Ascending aorta (tissue), 2 donors: ENCODE data around the gene UBE4B. TPM values are rescaled to one million over a fixed set of nuclear protein-coding genes. Genes with fewer than 3 reads are reported as not detected.
"Not testable (repeated sequence)": the region's sequence is repeated elsewhere in the genome, so short reads cannot be mapped to it uniquely, and the experiment has no call there.

Source experiments
- DNase-seq, 2 donors: peaks; one replicate each; pipeline ENCODE4 v3.0.0-alpha.2; 2019; ENCODE audit warnings: low spot score in 2 of 2
- H3K27ac ChIP-seq, 2 donors: fragments of 200-600 bp; sonication (generic); one replicate each; pipeline ENCODE4 v1.5.1; 2016 to 2017; ENCODE audit warnings: mild to moderate bottlenecking in 1 of 2
- H3K27me3 ChIP-seq: fragments of 200-600 bp; sonication (generic); one replicate; pipeline ENCODE4 v1.5.1; 2017
- H3K36me3 ChIP-seq, 2 donors: fragments of 200-600 bp; sonication (generic); one replicate each; pipeline ENCODE4 v1.5.1; 2016
- H3K4me1 ChIP-seq, 2 donors: fragments of 200-600 bp; sonication (generic); one replicate each; pipeline ENCODE4 v1.5.1; 2016 to 2017; ENCODE audit warnings: mild to moderate bottlenecking in 1 of 2
- H3K4me3 ChIP-seq, 2 donors: fragments of 200-600 bp; sonication (generic); one replicate each; pipeline ENCODE4 v1.5.1; 2016 to 2017; ENCODE audit warnings: mild to moderate bottlenecking in 1 of 2
- H3K9me3 ChIP-seq, 2 donors: fragments of 200-600 bp; sonication (generic); one replicate each; pipeline ENCODE4 v1.5.1; 2016
- intact Hi-C: fragments of 100-400 bp; cut with DNase I; formaldehyde crosslinking; loops from one replicate; pipeline ENCODE4 v1.15.1; 2023
- total RNA-seq: library from RNA; depleted of rRNA; stranded (reverse); fragments of >200 nt; gene quantifications from one replicate; pipeline ENCODE4 v1.1.0, GENCODE V29; 2016
- TF ChIP-seq, protein P1 (sequence below), 3 experiments: fragments of 200-600 bp in 2 of 3; fragments of 450-650 bp in 1 of 3; sonication (generic) in 2 of 3; IDR thresholded peaks; one replicate each; pipeline ENCODE4 v1.5.1; 2016 to 2019; ENCODE audit warnings: antibody characterized with exemption in 3 of 3, mild to moderate bottlenecking in 1 of 3, moderate library complexity in 1 of 3

Gene UBE4B
- total RNA-seq, 1 donor from 2014 or later: 35.2 TPM

DNA sequence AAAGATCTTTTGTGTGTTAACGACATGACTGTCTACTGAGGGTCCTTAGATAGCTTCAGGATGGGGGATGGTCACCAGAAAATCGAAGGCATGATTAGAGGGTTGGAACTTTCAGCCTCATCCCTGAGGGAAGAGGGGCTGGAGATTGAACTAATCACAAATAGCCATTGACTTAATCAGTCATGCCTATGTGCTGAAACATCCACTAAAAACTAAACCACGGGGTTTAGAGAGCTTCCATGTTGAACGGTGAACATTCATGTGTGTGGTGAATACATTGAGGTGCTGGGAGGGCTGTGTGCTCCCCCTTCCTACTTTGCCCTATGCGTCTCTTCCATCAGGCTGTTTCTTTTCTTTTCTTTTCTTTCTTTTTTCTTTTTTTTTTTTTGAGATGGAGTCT, 18.7 kb upstream of the UBE4B start:
- H3K27me3 ChIP-seq: no peaks in the 10 kb centered on the region
- intact Hi-C loops: no loop called here
- TF ChIP-seq, protein P1, sequence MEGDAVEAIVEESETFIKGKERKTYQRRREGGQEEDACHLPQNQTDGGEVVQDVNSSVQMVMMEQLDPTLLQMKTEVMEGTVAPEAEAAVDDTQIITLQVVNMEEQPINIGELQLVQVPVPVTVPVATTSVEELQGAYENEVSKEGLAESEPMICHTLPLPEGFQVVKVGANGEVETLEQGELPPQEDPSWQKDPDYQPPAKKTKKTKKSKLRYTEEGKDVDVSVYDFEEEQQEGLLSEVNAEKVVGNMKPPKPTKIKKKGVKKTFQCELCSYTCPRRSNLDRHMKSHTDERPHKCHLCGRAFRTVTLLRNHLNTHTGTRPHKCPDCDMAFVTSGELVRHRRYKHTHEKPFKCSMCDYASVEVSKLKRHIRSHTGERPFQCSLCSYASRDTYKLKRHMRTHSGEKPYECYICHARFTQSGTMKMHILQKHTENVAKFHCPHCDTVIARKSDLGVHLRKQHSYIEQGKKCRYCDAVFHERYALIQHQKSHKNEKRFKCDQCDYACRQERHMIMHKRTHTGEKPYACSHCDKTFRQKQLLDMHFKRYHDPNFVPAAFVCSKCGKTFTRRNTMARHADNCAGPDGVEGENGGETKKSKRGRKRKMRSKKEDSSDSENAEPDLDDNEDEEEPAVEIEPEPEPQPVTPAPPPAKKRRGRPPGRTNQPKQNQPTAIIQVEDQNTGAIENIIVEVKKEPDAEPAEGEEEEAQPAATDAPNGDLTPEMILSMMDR (IDR thresholded peaks at IDR 0.05): no peak

DNA sequence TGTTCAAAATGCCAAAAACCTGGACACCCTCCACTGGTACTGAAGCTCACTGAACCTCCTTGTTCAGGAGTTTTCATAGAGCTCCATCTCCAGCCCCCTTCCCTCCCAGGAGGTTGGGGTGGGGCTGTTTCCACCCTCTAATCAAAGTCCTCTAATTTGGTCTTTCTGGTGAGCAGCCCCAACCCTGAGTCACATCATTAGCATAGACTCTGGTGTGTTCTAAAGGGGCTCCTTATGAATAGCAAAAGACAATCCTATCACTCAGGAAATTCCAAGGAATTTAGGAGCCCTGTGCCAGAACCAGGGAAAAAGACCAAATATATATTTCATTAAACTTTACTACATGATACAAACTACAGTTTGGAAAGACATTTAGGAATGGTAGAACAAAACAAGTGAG, 13.2 kb upstream of the UBE4B start:
- intact Hi-C loops: no loop called here
- Histone ChIP-seq H3K4me1 (peaks cover 4 to 9% of the 10 kb centered on the region in 2 donors), H3K4me3 (no peak overlapping the region), H3K9me3 (no peaks in the 10 kb centered on the region), H3K36me3 (no peaks in the 10 kb centered on the region), H3K27me3 (no peaks in the 10 kb centered on the region), H3K27ac (no peak overlapping the region)
- DNase-seq: no peak
- TF ChIP-seq, protein P1 (IDR thresholded peaks at IDR 0.05): no peak

More for the DNA sequence above, 18.7 kb upstream of the UBE4B start:
- H3K4me3 ChIP-seq: no peak overlapping the region
- no peaks in the 10 kb centered on the region for H3K9me3 ChIP-seq
- H3K36me3 ChIP-seq: no peaks in the 10 kb centered on the region
- H3K27ac ChIP-seq: no peak overlapping the region
- H3K4me1 ChIP-seq: peaks cover 4 to 9% of the 10 kb centered on the region in 2 donors
- no peak for DNase-seq

DNA sequence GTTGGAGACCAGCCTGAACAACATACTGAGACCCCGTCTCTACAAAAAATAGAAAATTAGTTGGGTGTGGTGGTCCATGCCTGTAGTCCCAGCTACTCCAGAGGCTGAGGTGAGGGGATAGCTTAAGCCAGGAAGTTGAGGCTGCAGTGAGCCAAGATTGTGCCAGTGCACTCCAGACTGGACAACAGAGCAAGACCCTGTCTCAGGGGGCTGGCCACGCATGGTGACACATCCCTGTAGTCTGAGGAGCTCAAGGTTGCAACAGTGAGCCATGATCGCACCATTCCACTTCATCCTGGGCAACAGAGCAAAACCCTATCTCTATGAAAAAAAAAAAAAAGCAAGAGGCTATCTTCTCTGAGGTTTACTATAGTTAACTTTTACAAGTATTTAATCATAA, 12.7 kb upstream of the UBE4B start:
- H3K4me3 ChIP-seq: no peak overlapping the region
- TF ChIP-seq, protein P1 (IDR thresholded peaks at IDR 0.05): no peak
- no peaks in the 10 kb centered on the region for H3K36me3 ChIP-seq
- intact Hi-C loops: no loop called here
- no peak for DNase-seq
- no peaks in the 10 kb centered on the region for H3K27me3 ChIP-seq
- peaks cover 4 to 9% of the 10 kb centered on the region in 2 donors for H3K4me1 ChIP-seq
- H3K27ac ChIP-seq: no peak overlapping the region
- H3K9me3 ChIP-seq: no peaks in the 10 kb centered on the region

DNA sequence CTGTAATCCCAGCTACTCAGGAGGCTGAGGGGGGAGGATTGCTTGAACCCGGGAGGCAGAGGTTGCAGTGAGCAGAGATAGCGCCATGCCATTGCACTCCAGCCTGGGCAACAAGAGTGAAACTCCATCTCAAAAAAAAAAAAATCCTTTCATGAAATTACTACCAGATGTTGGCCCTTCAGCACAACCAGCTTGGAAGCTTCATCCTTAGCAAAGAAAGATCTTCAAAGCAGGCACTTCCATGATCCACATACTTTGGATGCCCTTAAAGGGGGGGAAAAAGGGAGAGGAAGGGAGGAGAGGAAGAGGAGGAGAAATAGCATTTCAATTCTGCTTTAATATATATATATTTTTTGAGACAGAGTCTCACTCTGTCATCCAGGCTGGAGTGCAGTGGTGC, 12.1 kb upstream of the UBE4B start:
- DNase-seq, H3K27me3 ChIP-seq, H3K9me3 ChIP-seq, H3K27ac ChIP-seq, intact Hi-C loops, H3K4me1 ChIP-seq, H3K4me3 ChIP-seq, H3K36me3 ChIP-seq: not testable (repeated sequence)

DNA sequence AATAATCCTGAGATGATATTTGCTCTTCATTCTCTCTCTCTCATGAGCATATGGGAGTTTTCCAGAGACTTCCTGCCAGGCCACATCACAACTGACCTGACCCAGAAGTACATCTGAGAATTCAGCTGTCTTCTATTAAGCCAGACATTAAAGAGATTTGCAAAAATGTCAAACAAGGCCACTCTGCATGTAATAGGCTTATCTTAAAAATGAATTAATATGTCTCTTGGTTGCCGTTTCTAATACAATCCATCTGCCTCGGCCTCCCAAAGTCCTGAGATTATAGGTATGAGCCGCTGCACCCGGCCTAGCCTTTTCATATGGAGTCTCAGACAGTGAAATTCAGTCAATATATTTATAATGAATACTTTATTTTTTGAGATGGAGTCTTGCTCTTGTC, 10.8 kb upstream of the UBE4B start:
- H3K36me3 ChIP-seq, H3K4me1 ChIP-seq, H3K27me3 ChIP-seq, H3K27ac ChIP-seq, intact Hi-C loops, DNase-seq, H3K4me3 ChIP-seq, H3K9me3 ChIP-seq: not testable (repeated sequence)

DNA sequence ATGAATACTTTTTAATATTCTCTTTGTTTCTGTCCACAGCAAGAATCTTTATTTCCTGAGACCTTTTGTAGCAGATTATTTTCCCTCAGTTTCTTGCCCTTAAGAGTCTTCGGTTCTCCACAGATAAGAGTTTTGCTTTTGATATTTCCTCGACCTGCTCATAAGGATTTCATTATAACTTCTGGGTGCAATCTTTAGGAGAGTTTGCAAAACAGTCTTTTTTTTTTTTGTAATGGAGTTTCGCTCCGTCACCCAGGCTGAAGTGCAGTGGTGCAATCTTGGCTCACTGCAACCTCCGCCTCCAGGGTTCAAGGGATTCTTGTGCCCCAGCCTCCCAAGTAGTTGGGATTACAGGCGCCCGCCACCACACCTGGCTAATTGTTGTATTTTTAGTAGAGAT, 10.1 kb upstream of the UBE4B start:
- no peaks in the 10 kb centered on the region for H3K36me3 ChIP-seq
- H3K27me3 ChIP-seq: no peaks in the 10 kb centered on the region
- intact Hi-C loops: no loop called here
- no peaks in the 10 kb centered on the region for H3K9me3 ChIP-seq
- H3K27ac ChIP-seq: no peak overlapping the region
- no peak for DNase-seq
- TF ChIP-seq, protein P1 (IDR thresholded peaks at IDR 0.05): no peak
- no peaks in the 10 kb centered on the region for H3K4me1 ChIP-seq
- no peak overlapping the region for H3K4me3 ChIP-seq

DNA sequence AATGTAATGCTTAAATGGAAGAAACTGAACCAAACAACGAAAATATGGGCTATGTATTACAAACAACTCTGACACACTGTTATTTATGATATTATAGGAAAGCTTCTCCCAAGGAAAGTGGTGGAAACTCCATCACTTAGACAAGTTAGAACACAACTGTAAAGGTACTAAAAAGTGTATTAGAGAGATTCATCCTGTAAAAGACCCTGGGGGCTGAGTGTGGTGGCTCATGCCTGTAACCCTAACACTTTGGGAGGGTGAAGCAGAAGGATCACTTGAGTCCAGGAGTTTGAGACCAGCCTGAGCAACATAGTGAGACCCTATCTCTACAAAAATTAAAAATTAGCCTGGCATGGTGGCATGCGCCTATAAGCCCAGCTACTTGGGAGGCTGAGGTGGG, 7.4 kb upstream of the UBE4B start:
- DNase-seq: no peak
- no peaks in the 10 kb centered on the region for H3K4me1 ChIP-seq
- TF ChIP-seq, protein P1 (IDR thresholded peaks at IDR 0.05): no peak
- no peak overlapping the region for H3K4me3 ChIP-seq
- H3K27me3 ChIP-seq: no peaks in the 10 kb centered on the region
- no peaks in the 10 kb centered on the region for H3K36me3 ChIP-seq
- intact Hi-C loops: no loop called here
- H3K27ac ChIP-seq: no peak overlapping the region
- no peaks in the 10 kb centered on the region for H3K9me3 ChIP-seq
